ENCODE measurements around the gene DNAH17.

Gene DNAH17

DNA sequence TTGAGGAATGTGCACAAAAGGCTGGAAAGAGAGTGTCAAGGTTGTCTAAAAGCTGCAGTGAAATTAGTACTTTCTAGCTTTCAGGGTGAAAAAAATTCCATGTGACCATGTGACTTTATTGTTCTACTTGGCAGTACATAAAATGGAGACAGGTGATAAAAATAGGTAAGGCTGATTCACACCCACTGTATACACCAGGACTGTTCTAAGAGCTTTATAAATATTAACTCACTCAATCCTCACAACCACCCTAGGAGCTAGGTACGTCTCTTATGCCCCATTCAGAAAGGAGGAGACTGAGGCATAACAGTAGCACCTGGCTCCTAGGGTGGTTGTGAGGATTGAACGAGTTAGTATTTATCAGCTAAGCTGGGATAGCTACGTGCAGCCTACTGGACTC lies 28.2 kb upstream of the DNAH17 start:
- ATAC-seq, result no peak
- TF ChIP-seq BACH2 (CRISPR knock-in tag; IDR thresholded peaks at IDR 0.05; ENCODE audit: borderline replicate concordance), result no peak
- TF ChIP-seq ESRRG (CRISPR knock-in tag; IDR thresholded peaks at IDR 0.05), result no peak
- TF ChIP-seq OSR1 (CRISPR knock-in tag; IDR thresholded peaks at IDR 0.05), result no peak
- TF ChIP-seq ZC3H10 (CRISPR knock-in tag; IDR thresholded peaks at IDR 0.05), result no peak
- no peak for TF ChIP-seq RARB (CRISPR knock-in tag; IDR thresholded peaks at IDR 0.05)
- TF ChIP-seq POU6F1 (CRISPR knock-in tag; IDR thresholded peaks at IDR 0.05; ENCODE audit: borderline replicate concordance, low read depth), result no peak
- no peak for TF ChIP-seq SNAI2 (CRISPR knock-in tag; IDR thresholded peaks at IDR 0.05)
- TF ChIP-seq CSRNP3 (CRISPR knock-in tag; IDR thresholded peaks at IDR 0.05), result no peak
- no peak for TF ChIP-seq PATZ1 (CRISPR knock-in tag; IDR thresholded peaks at IDR 0.05; ENCODE audit: borderline replicate concordance)
- no peak for TF ChIP-seq ISL1 (CRISPR knock-in tag; IDR thresholded peaks at IDR 0.05)
- no peak for TF ChIP-seq ZFP3 (CRISPR knock-in tag; IDR thresholded peaks at IDR 0.05)
- TF ChIP-seq TSHZ2 (CRISPR knock-in tag; IDR thresholded peaks at IDR 0.05), result no peak
- no peak for TF ChIP-seq ZNF565 (CRISPR knock-in tag; conservative IDR thresholded peaks at IDR 0.05; ENCODE audit: low read depth)
- TF ChIP-seq ZFP30 (CRISPR knock-in tag; IDR thresholded peaks at IDR 0.05), result no peak

- ATAC-seq, result no peak
- TF ChIP-seq RARB (CRISPR knock-in tag; IDR thresholded peaks at IDR 0.05) (no peak), ZFP30 (CRISPR knock-in tag; IDR thresholded peaks at IDR 0.05) (no peak), PATZ1 (CRISPR knock-in tag; IDR thresholded peaks at IDR 0.05; ENCODE audit: borderline replicate concordance) (no peak), GLIS3 (CRISPR knock-in tag; IDR thresholded peaks at IDR 0.05) (no peak), ZNF565 (CRISPR knock-in tag; conservative IDR thresholded peaks at IDR 0.05; ENCODE audit: low read depth) (no peak), PPARA (CRISPR knock-in tag; IDR thresholded peaks at IDR 0.05; ENCODE audit: borderline replicate concordance) (no peak), TCF4 (CRISPR knock-in tag; IDR thresholded peaks at IDR 0.05; ENCODE audit: borderline replicate concordance) (no peak), ZNF70 (CRISPR knock-in tag; IDR thresholded peaks at IDR 0.05) (no peak), TOX (CRISPR knock-in tag; IDR thresholded peaks at IDR 0.05; ENCODE audit: borderline replicate concordance) (no peak), BACH2 (CRISPR knock-in tag; IDR thresholded peaks at IDR 0.05; ENCODE audit: borderline replicate concordance) (no peak), CSDC2 (CRISPR knock-in tag; IDR thresholded peaks at IDR 0.05) (no peak), ARNTL (CRISPR knock-in tag; IDR thresholded peaks at IDR 0.05; ENCODE audit: borderline replicate concordance, low read depth) (no peak), ESRRG (CRISPR knock-in tag; IDR thresholded peaks at IDR 0.05) (no peak), ZFP3 (CRISPR knock-in tag; IDR thresholded peaks at IDR 0.05) (no peak), TSHZ2 (CRISPR knock-in tag; IDR thresholded peaks at IDR 0.05) (no peak), ZNF8 (CRISPR knock-in tag; IDR thresholded peaks at IDR 0.05) (no peak), SNAI2 (CRISPR knock-in tag; IDR thresholded peaks at IDR 0.05) (no peak), ZC3H10 (CRISPR knock-in tag; IDR thresholded peaks at IDR 0.05) (no peak), CREB5 (CRISPR knock-in tag; IDR thresholded peaks at IDR 0.05; ENCODE audit: low read depth) (no peak)
These were observed 25.1 kb upstream of the DNAH17 start for GRCh38 chr17:78602246-78602645.

Measured in SK-N-SH treated with all-trans-retinoic acid at 6 μM for 48 hours (cell line).